Natural killer cell (primary cell): ENCODE data around the gene IRS1. TPM values are rescaled to one million over a fixed set of nuclear protein-coding genes. Genes with fewer than 3 reads are reported as not detected.

Experiments used
- ATAC-seq, 3 donors: fragments of 150-1000 bp in 2 of 3; fragments of 200-7000 bp in 1 of 3; cut with Tn5 transposase; 1 replicate in 1 of 3; 2 replicates in 2 of 3; pipeline ENCODE4 v1.10.0; 2021; ENCODE audit warnings: mild to moderate bottlenecking in 2 of 3, moderate library complexity in 2 of 3
- DNase-seq, 2 donors: peaks; one replicate each; pipeline versions ENCODE4 v3.0.0 to v3.0.0-alpha.2; 2013 to 2021; ENCODE audit warnings: mixed read lengths in 1 of 2
- H3K27ac ChIP-seq: one replicate; pipeline ENCODE4 v1.5.1; 2013; ENCODE audit warnings: mild to moderate bottlenecking, low read length
- H3K27me3 ChIP-seq: one replicate; pipeline ENCODE4 v1.6.1; 2013; ENCODE audit warnings: low read length; ENCODE audit not compliant: control insufficient read depth, insufficient read depth
- H3K36me3 ChIP-seq: one replicate; pipeline ENCODE4 v1.6.1; 2013; ENCODE audit warnings: low read length; ENCODE audit not compliant: control insufficient read depth, insufficient read depth
- H3K4me1 ChIP-seq: one replicate; pipeline ENCODE4 v1.6.1; 2013; ENCODE audit warnings: low read length; ENCODE audit not compliant: control insufficient read depth, insufficient read depth
- H3K4me3 ChIP-seq: one replicate; pipeline ENCODE4 v1.5.1; 2013; ENCODE audit warnings: low read length
- H3K9me3 ChIP-seq: one replicate; pipeline ENCODE4 v1.6.1; 2013; ENCODE audit warnings: low read length; ENCODE audit not compliant: control insufficient read depth, insufficient read depth
- H3K27ac Mint-ChIP-seq, 2 donors: one replicate each; pipeline ENCODE4 v1.8.0; 2022; ENCODE audit warnings: mild to moderate bottlenecking in 2 of 2, mixed read lengths in 2 of 2, moderate library complexity in 1 of 2
- H3K27me3 Mint-ChIP-seq, 2 donors: one replicate each; pipeline ENCODE4 v1.8.0; 2022; ENCODE audit warnings: low read depth in 2 of 2, mixed read lengths in 2 of 2
- H3K36me3 Mint-ChIP-seq: one replicate; pipeline ENCODE4 v1.8.0; 2022; ENCODE audit warnings: mixed read lengths
- H3K4me1 Mint-ChIP-seq, 2 donors: one replicate each; pipeline ENCODE4 v1.8.0; 2022; ENCODE audit warnings: mixed read lengths in 2 of 2
- H3K4me3 Mint-ChIP-seq: one replicate; pipeline ENCODE4 v1.8.0; 2022; ENCODE audit warnings: mild to moderate bottlenecking, moderate library complexity, mixed read lengths
- H3K9me3 Mint-ChIP-seq, 2 donors: one replicate each; pipeline ENCODE4 v1.8.0; 2022; ENCODE audit warnings: mixed read lengths in 2 of 2
- WGBS: methylation state at CpG from one replicate; pipeline ENCODE4 v1.1.7; 2013; ENCODE audit warnings: missing lambda C conversion rate; ENCODE audit not compliant: insufficient coverage; 5-methylcytosine and 5-hydroxymethylcytosine counted together
- intact Hi-C: fragments of 100-400 bp; cut with micrococcal nuclease; formaldehyde crosslinking; loops from one replicate; pipeline ENCODE4 v1.14.2; 2022
- total RNA-seq, 4 donors: library from RNA; stranded (reverse); fragments of 120-200 nt in 1 of 4; gene quantifications; one replicate each; pipeline versions ENCODE4 v1.2.3 to v1.2.4, GENCODE V29; 2013 to 2022
- TF ChIP-seq, protein P1 (sequence below): fragments of 200-600 bp; IDR thresholded peaks from one replicate; pipeline ENCODE4 v1.8.0; 2022; ENCODE audit warnings: antibody characterized with exemption

The IRS1 gene
- total RNA-seq, 3 donors from 2014 or later (not counting 1 experiment from before 2014, with no cell fraction given): 0.09 to 0.55 (median 0.36) TPM

DNA sequence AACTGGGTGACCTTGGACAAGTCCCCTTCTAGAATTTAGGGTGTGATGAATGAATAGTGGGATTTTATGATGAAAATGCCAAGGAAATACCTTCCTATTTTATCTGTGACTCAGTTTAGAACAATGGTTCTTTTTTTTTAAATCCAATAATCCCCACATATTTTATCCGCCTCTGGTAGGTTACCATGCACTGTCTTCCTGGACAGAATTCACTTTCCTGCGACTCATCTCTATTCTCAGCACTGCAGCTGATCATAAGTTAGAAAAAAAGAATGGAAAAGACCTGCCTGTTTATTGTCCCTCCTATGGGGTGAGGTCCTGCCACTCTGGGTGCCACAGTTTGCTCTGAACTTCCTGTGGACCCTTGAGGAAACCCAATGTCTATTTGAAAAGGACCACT lies 73.1 kb downstream of the IRS1 start:
- H3K9me3 Mint-ChIP-seq: no peaks in the 10 kb centered on the region
- intact Hi-C loops: no loop called here
- 94% methylated on average over 2 of the region's 2 CpGs for WGBS

DNA sequence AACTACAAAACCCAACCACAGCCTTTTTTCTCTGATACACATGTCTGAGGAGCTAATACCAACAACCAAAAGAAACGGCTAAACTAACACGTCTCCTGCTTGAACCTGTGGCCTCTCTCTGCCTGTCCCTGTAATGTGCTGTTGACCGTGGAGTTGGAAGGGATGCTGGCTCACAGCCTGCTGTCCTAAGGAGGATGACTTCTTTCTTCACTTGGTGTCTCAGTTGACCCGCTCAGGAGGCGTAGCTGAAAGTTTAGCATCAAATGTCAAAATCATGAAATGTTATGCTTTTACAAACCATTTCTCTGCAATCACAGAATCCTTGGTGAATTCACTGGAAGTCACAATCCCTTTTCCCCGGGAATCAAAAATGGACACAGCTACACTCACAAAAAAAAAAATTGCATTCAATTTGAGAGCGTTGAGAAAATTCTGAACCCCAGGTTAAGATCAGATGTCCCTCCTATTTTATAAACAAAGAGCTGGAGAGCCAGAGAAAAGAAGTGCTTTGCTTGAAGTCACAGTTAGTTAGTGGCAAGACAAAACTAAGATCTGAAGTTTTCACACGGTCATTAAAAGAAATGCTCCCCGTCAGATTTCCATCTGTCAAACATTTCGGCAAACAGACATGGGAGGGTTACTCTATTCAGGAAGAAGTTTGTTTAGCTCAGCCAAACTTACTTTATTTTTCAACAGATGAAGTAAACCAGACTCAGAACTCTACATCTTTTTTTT lies 74.3 kb downstream of the IRS1 start:
- H3K27ac ChIP-seq: no peak overlapping the region
- no peaks in the 10 kb centered on the region for H3K36me3 Mint-ChIP-seq
- no peak for ATAC-seq

More for the DNA sequence above, 73.1 kb downstream of the IRS1 start:
- H3K4me3 Mint-ChIP-seq: no peak overlapping the region
- no peak overlapping the region for H3K4me3 ChIP-seq
- H3K36me3 ChIP-seq: no peaks in the 10 kb centered on the region
- no peaks in the 10 kb centered on the region for H3K9me3 ChIP-seq
- H3K36me3 Mint-ChIP-seq: no peaks in the 10 kb centered on the region
- H3K27ac ChIP-seq: no peak overlapping the region
- no peaks in the 10 kb centered on the region for H3K4me1 Mint-ChIP-seq
- no peak overlapping the region for H3K27ac Mint-ChIP-seq
- no peaks in the 10 kb centered on the region for H3K4me1 ChIP-seq
- peaks cover 14 to 16% of the 10 kb centered on the region in 2 donors for H3K27me3 Mint-ChIP-seq
- ATAC-seq (no peak), DNase-seq (no peak)
- H3K27me3 ChIP-seq: peaks cover 2% of the 10 kb centered on the region
- TF ChIP-seq, protein P1, sequence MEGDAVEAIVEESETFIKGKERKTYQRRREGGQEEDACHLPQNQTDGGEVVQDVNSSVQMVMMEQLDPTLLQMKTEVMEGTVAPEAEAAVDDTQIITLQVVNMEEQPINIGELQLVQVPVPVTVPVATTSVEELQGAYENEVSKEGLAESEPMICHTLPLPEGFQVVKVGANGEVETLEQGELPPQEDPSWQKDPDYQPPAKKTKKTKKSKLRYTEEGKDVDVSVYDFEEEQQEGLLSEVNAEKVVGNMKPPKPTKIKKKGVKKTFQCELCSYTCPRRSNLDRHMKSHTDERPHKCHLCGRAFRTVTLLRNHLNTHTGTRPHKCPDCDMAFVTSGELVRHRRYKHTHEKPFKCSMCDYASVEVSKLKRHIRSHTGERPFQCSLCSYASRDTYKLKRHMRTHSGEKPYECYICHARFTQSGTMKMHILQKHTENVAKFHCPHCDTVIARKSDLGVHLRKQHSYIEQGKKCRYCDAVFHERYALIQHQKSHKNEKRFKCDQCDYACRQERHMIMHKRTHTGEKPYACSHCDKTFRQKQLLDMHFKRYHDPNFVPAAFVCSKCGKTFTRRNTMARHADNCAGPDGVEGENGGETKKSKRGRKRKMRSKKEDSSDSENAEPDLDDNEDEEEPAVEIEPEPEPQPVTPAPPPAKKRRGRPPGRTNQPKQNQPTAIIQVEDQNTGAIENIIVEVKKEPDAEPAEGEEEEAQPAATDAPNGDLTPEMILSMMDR: no peak

DNA sequence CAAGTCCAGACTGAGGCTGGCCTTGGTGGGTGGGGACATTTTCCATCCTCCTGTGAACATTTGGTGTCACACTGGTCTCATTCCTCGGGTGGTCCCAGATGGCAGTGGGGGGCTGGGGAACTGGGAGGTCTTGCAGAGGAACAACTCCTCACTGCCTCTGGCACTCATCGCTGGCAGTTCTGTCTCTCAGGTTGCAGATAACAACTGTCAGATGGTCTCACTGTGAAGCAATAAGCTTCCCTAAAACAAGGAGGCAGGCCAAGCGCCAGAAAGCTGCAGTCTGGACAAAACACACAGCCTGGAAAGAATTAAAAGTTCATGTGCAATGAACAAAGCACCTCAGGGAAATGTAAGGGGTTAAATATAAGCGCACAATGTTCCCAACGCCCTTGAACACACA lies 78.1 kb downstream of the IRS1 start:
- H3K27ac ChIP-seq: no peak overlapping the region
- Mint-ChIP-seq H3K27me3 (peaks cover 20 to 28% of the 10 kb centered on the region in 2 donors), H3K4me1 (no peaks in the 10 kb centered on the region), H3K36me3 (no peaks in the 10 kb centered on the region), H3K9me3 (no peaks in the 10 kb centered on the region), H3K4me3 (no peak overlapping the region), H3K27ac (no peak overlapping the region)
- H3K4me3 ChIP-seq: no peak overlapping the region
- TF ChIP-seq, protein P1: no peak
- no peaks in the 10 kb centered on the region for H3K4me1 ChIP-seq
- no peak for DNase-seq
- intact Hi-C loops: no loop called here
- no peaks in the 10 kb centered on the region for H3K36me3 ChIP-seq
- no peaks in the 10 kb centered on the region for H3K9me3 ChIP-seq
- peaks cover 2% of the 10 kb centered on the region for H3K27me3 ChIP-seq
- ATAC-seq: no peak
- WGBS: 67% methylated on average over 5 of the region's 5 CpGs

More for the DNA sequence above, 74.3 kb downstream of the IRS1 start:
- no peaks in the 10 kb centered on the region for H3K9me3 Mint-ChIP-seq
- Histone ChIP-seq H3K4me3 (no peak overlapping the region), H3K27me3 (peaks cover 2% of the 10 kb centered on the region), H3K4me1 (no peaks in the 10 kb centered on the region), H3K9me3 (no peaks in the 10 kb centered on the region), H3K36me3 (no peaks in the 10 kb centered on the region)
- H3K27me3 Mint-ChIP-seq: peaks cover 22 to 23% of the 10 kb centered on the region in 2 donors
- H3K27ac Mint-ChIP-seq: no peak overlapping the region
- no peak overlapping the region for H3K4me3 Mint-ChIP-seq
- DNase-seq: no peak
- WGBS: 70% methylated on average over 10 of the region's 10 CpGs
- intact Hi-C loops: no loop called here
- H3K4me1 Mint-ChIP-seq: no peaks in the 10 kb centered on the region
- TF ChIP-seq, protein P1: no peak

DNA sequence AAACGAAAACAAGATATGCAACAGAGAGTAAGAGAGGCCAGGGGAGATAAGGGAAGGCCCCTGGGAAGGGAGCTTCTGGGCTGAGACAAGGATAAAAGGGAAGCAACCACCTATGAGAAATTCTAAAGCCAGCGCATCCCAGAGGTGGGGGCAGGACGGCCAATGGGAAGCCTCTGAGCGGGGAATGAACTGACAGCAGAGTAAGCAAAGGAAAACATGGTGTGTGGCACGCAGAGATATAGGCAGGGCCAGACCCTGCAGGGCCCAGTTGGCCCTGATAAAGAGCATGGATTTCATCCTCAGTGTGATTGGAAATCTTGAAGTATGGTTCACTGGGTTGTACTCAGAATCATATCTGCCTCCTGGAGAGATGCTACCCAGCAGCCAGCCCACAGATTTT lies 78.7 kb downstream of the IRS1 start:
- H3K27ac Mint-ChIP-seq: no peak overlapping the region
- Histone ChIP-seq H3K27me3 (peaks cover 2% of the 10 kb centered on the region), H3K36me3 (no peaks in the 10 kb centered on the region), H3K27ac (no peak overlapping the region), H3K4me1 (no peaks in the 10 kb centered on the region), H3K4me3 (no peak overlapping the region), H3K9me3 (no peaks in the 10 kb centered on the region)
- H3K4me1 Mint-ChIP-seq: no peaks in the 10 kb centered on the region
- intact Hi-C loops: no loop called here
- ATAC-seq (no peak), DNase-seq (no peak)
- no peaks in the 10 kb centered on the region for H3K36me3 Mint-ChIP-seq
- H3K4me3 Mint-ChIP-seq: no peak overlapping the region
- no peaks in the 10 kb centered on the region for H3K9me3 Mint-ChIP-seq
- 77% methylated on average over 5 of the region's 5 CpGs for WGBS
- TF ChIP-seq, protein P1: no peak
- H3K27me3 Mint-ChIP-seq: peaks cover 20 to 23% of the 10 kb centered on the region in 2 donors
